H1 (cell line): Measurements from ENCODE around the gene HECTD3. TPM values are rescaled to one million over a fixed set of nuclear protein-coding genes. Genes with fewer than 3 reads are reported as not detected.

ENCODE experiments used
- CTBP2 ChIP-seq: IDR thresholded peaks from 2 replicates; pipeline ENCODE4 v1.7.0; 2011; ENCODE audit warnings: borderline replicate concordance, mild to moderate bottlenecking, moderate library complexity, mixed read lengths, low read length; ENCODE audit not compliant: insufficient read depth, insufficient read length
- KDM5A ChIP-seq: fragments of 200-600 bp; IDR thresholded peaks from 2 replicates; pipeline ENCODE4 v1.7.1; 2012; ENCODE audit warnings: mild to moderate bottlenecking, low read length, inconsistent platforms, mixed read lengths
- USF2 ChIP-seq: IDR thresholded peaks from 2 replicates; pipeline ENCODE4 v1.6.1; 2011; ENCODE audit warnings: low read length, improper control_type of control experiment
- polyA plus RNA-seq, 7 experiments: library from polyadenylated mRNA; depleted of rRNA in 3 of 7; stranded (reverse) in 5 of 7; unstranded in 2 of 7; fragments of >200 nt in 5 of 7; fragments of 200-250 nt in 2 of 7; gene quantifications; 1 replicate in 5 of 7; 2 replicates in 1 of 7; 4 replicates in 1 of 7; pipeline versions ENCODE4 v1.2.1 to v1.2.3, GENCODE V29; 2011 to 2013; ENCODE audit warnings: missing spikeins in 2 of 7, mixed read lengths in 2 of 7
- total RNA-seq: library from RNA; stranded (reverse); fragmentation: NEBNext Ultra II Directional; extraction: Animal tissue kit (Norgen Biotek cat#: 25700); gene quantifications from 2 replicates; pipeline ENCODE4 v1.2.1, GENCODE V29; 2021

HECTD3 gene
- total and polyA plus RNA-seq, 2 of the 8 experiments (the other 6 are each of a cell fraction or from before 2014, with no cell fraction given): 32.9 to 52.7 TPM

- TF ChIP-seq CTBP2: no peak
- no peak for TF ChIP-seq KDM5A
- TF ChIP-seq USF2: no peak
Observed at GRCh38 chr1:45038240-45038639, 27.1 kb upstream of the HECTD3 start (continued).
